Smooth muscle cell (in vitro differentiated cells): ENCODE results near the gene LINGO1. TPM values are rescaled to one million over a fixed set of nuclear protein-coding genes. Genes with fewer than 3 reads are reported as not detected.

Experiments used
- DNase-seq: peaks from one replicate; lab custom pipeline; 2025; ENCODE audit not compliant: unreplicated experiment; lab: John Stamatoyannopoulos, UW
- H2AFZ ChIP-seq: fragments of 200-600 bp; sonication (generic); 2 replicates; pipeline ENCODE4 v1.6.0; 2016; ENCODE audit warnings: antibody characterized with exemption, low read depth, mild to moderate bottlenecking
- H3F3A ChIP-seq: fragments of 200-600 bp; sonication (generic); 2 replicates; pipeline ENCODE4 v1.6.0; 2017; ENCODE audit warnings: antibody characterized with exemption, low read depth
- H3K27ac ChIP-seq: fragments of 200-600 bp; sonication (generic); 2 replicates; pipeline ENCODE4 v1.5.1; 2016; ENCODE audit warnings: low read depth, mild to moderate bottlenecking
- H3K27me3 ChIP-seq: fragments of 200-600 bp; sonication (generic); 2 replicates; pipeline ENCODE4 v1.6.1; 2016; ENCODE audit warnings: low read depth, mild to moderate bottlenecking
- H3K36me3 ChIP-seq: fragments of 200-600 bp; sonication (generic); 2 replicates; pipeline ENCODE4 v1.5.1; 2016; ENCODE audit warnings: low read depth
- H3K4me1 ChIP-seq: fragments of 200-600 bp; sonication (generic); 2 replicates; pipeline ENCODE4 v1.5.1; 2016; ENCODE audit warnings: low read depth
- H3K4me2 ChIP-seq: fragments of 200-600 bp; sonication (generic); 2 replicates; pipeline ENCODE4 v1.6.0; 2016; ENCODE audit warnings: mild to moderate bottlenecking
- H3K4me3 ChIP-seq: fragments of 200-600 bp; sonication (generic); 2 replicates; pipeline ENCODE4 v1.5.1; 2016; ENCODE audit warnings: mild to moderate bottlenecking
- H3K79me2 ChIP-seq: fragments of 200-600 bp; sonication (generic); 2 replicates; pipeline ENCODE4 v1.6.0; 2016; ENCODE audit warnings: low read depth, mild to moderate bottlenecking
- H3K9ac ChIP-seq: fragments of 200-600 bp; sonication (generic); 2 replicates; pipeline ENCODE4 v1.6.0; 2016; ENCODE audit warnings: low read depth
- H3K9me3 ChIP-seq: fragments of 200-600 bp; sonication (generic); replicated peaks from 2 replicates; pipeline ENCODE4 v1.5.1; 2016; ENCODE audit warnings: low read depth
- H4K20me1 ChIP-seq: fragments of 200-600 bp; sonication (generic); 2 replicates; pipeline ENCODE4 v1.6.0; 2016; ENCODE audit warnings: low read depth
- WGBS: methylation state at CpG from one replicate; pipeline ENCODE4 v1.1.7; 2016; ENCODE audit warnings: low lambda C conversion rate; 5-methylcytosine and 5-hydroxymethylcytosine counted together
- polyA plus RNA-seq: library from polyadenylated mRNA; unstranded; fragments of >200 nt; fragmentation: Nextera tagmentation; extraction: Ambion mirVana; gene quantifications from 2 replicates; pipeline ENCODE4 v1.2.1, GENCODE V29; 2016
- total RNA-seq: library from RNA; depleted of rRNA; stranded (reverse); fragments of >200 nt; gene quantifications from 2 replicates; pipeline ENCODE4 v1.2.3, GENCODE V29; 2014
- TF ChIP-seq, protein P1 (sequence below): fragments of 200-600 bp; sonication (generic); IDR thresholded peaks from 2 replicates; pipeline ENCODE4 v1.5.1; 2017; ENCODE audit warnings: borderline replicate concordance, mild to moderate bottlenecking, antibody characterized with exemption; ENCODE audit not compliant: insufficient read depth, poor library complexity, severe bottlenecking

LINGO1 gene
- total and polyA plus RNA-seq, 2 experiments from 2014 or later: 3.5 to 13.4 TPM

- Histone ChIP-seq H4K20me1 (no peaks in the 10 kb centered on the region), H3K4me2 (peak overlapping the region; percentile 92), H3K36me3 (no peaks in the 10 kb centered on the region), H3K4me1 (peaks cover 39% of the 10 kb centered on the region), H3F3A (no peaks in the 10 kb centered on the region), H3K4me3 (peak overlapping the region; percentile 56), H3K79me2 (no peaks in the 10 kb centered on the region), H3K9me3 (no peaks in the 10 kb centered on the region), H2AFZ (no peak overlapping the region), H3K9ac (no peak overlapping the region), H3K27me3 (peaks cover 19% of the 10 kb centered on the region), H3K27ac (no peak overlapping the region)
- 6% methylated on average over 20 of the region's 47 CpGs for WGBS
- no peak for DNase-seq
- TF ChIP-seq, protein P1, sequence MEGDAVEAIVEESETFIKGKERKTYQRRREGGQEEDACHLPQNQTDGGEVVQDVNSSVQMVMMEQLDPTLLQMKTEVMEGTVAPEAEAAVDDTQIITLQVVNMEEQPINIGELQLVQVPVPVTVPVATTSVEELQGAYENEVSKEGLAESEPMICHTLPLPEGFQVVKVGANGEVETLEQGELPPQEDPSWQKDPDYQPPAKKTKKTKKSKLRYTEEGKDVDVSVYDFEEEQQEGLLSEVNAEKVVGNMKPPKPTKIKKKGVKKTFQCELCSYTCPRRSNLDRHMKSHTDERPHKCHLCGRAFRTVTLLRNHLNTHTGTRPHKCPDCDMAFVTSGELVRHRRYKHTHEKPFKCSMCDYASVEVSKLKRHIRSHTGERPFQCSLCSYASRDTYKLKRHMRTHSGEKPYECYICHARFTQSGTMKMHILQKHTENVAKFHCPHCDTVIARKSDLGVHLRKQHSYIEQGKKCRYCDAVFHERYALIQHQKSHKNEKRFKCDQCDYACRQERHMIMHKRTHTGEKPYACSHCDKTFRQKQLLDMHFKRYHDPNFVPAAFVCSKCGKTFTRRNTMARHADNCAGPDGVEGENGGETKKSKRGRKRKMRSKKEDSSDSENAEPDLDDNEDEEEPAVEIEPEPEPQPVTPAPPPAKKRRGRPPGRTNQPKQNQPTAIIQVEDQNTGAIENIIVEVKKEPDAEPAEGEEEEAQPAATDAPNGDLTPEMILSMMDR: no peak
Observed at GRCh38 chr15:77631745-77632533, 773 bp downstream of the LINGO1 start.

DNA sequence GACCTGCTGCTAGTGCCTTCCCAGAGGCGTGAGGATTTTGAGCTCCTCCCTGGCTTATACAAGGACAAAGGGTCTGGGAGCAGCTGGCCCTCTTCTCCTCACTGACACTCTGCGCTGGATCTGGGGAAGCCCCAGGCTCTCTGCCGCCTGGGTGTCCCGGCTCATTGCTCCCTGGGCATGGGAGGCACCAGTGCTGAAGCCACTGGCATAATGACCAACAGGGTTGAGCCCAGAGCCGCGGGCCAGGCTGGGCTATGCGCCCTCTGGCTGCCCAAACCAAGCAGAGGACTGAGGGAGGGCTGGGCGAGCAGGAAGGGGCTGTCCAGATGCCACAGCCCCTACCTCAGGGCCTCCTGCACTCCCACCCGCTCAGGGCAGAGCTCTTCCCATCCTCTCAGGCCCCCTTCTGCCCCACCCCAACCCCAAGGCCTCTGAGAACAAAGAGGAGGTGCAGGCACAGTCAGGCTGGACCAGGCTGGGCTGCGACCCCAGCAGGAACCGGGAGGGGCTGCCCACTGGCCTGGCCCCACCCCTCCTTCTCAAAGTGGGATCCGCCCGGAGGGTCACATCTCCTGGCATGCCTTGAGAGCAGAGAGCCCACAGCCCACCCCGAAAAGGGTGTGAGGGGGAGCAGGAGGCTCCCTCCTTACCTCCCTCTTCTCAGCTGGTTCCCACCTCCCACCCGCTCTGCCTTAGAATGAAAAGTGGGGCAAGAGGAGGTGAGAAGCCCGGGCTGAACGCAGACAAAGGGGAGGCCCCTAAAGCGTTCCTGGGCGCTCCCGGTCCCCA is 1.6 kb downstream of the LINGO1 start:
- no peak overlapping the region for H2AFZ ChIP-seq
- H3K9ac ChIP-seq: no peak overlapping the region
- DNase-seq: no peak
- no peaks in the 10 kb centered on the region for H3K9me3 ChIP-seq
- no peak overlapping the region for H3K27ac ChIP-seq
- TF ChIP-seq, protein P1: peak; percentile 15
- 26% methylated on average over 19 of the region's 20 CpGs for WGBS
- no peaks in the 10 kb centered on the region for H3K36me3 ChIP-seq
- H3K79me2 ChIP-seq: no peaks in the 10 kb centered on the region
- H3K4me2 ChIP-seq: peak overlapping the region; percentile 92
- H3K4me1 ChIP-seq: peaks cover 39% of the 10 kb centered on the region
- no peaks in the 10 kb centered on the region for H4K20me1 ChIP-seq
- peak overlapping the region; percentile 56 for H3K4me3 ChIP-seq
- H3K27me3 ChIP-seq: peaks cover 19% of the 10 kb centered on the region
- H3F3A ChIP-seq: no peaks in the 10 kb centered on the region

- H3K36me3 ChIP-seq: no peaks in the 10 kb centered on the region
- no peak overlapping the region for H3K4me2 ChIP-seq
- DNase-seq: no peak
- H3K27me3 ChIP-seq: peaks cover 11% of the 10 kb centered on the region
- peaks cover 40% of the 10 kb centered on the region for H3K4me1 ChIP-seq
- H3K9ac ChIP-seq: no peak overlapping the region
- no peaks in the 10 kb centered on the region for H3K79me2 ChIP-seq
- no peak overlapping the region for H3K27ac ChIP-seq
- H2AFZ ChIP-seq: no peak overlapping the region
- H3F3A ChIP-seq: no peaks in the 10 kb centered on the region
- WGBS: 77% methylated on average over 9 of the region's 9 CpGs
- no peaks in the 10 kb centered on the region for H4K20me1 ChIP-seq
- H3K4me3 ChIP-seq: no peak overlapping the region
- H3K9me3 ChIP-seq: no peaks in the 10 kb centered on the region
- TF ChIP-seq, protein P1: no peak
Observed at GRCh38 chr15:77630056-77630455, 2.7 kb downstream of the LINGO1 start.
